Neural cell (in vitro differentiated cells): ENCODE results near the gene B4GALT5.

Experiments
- CTCF ChIP-seq: fragments of 450-650 bp; IDR thresholded peaks from 2 replicates; pipeline ENCODE4 v1.5.1; 2014; ENCODE audit warnings: antibody characterized with exemption, mild to moderate bottlenecking, moderate library complexity; ENCODE audit not compliant: poor library complexity, severe bottlenecking
- EP300 ChIP-seq: fragments of 450-650 bp; conservative IDR thresholded peaks from 2 replicates; pipeline ENCODE4 v1.6.1; 2014; ENCODE audit warnings: antibody characterized with exemption, mild to moderate bottlenecking, moderate library complexity; ENCODE audit not compliant: poor library complexity, severe bottlenecking
- EZH2 ChIP-seq: fragments of 200-600, 300-800 bp; shearing (Covaris generic), sonication (generic); IDR thresholded peaks from 2 replicates; pipeline ENCODE4 v1.6.1; 2014; ENCODE audit warnings: antibody characterized with exemption, low read length, borderline replicate concordance, mild to moderate bottlenecking; ENCODE audit not compliant: insufficient read depth, poor library complexity, severe bottlenecking
- MXI1 ChIP-seq: fragments of 450-650 bp; conservative IDR thresholded peaks from 2 replicates; pipeline ENCODE4 v1.6.1; 2014; ENCODE audit warnings: antibody characterized with exemption, mild to moderate bottlenecking; ENCODE audit not compliant: poor library complexity, severe bottlenecking
- POLR2AphosphoS5 ChIP-seq: IDR thresholded peaks from 2 replicates; pipeline ENCODE4 v1.6.1; 2012
- RAD21 ChIP-seq: fragments of 450-650 bp; conservative IDR thresholded peaks from 2 replicates; pipeline ENCODE4 v1.6.1; 2014; ENCODE audit warnings: antibody characterized with exemption, mild to moderate bottlenecking, moderate library complexity
- REST ChIP-seq: IDR thresholded peaks from 2 replicates; pipeline ENCODE4 v1.6.1; 2012; ENCODE audit warnings: borderline replicate concordance
- SMC3 ChIP-seq: fragments of 450-650 bp; conservative IDR thresholded peaks from 2 replicates; pipeline ENCODE4 v1.6.1; 2014; ENCODE audit warnings: antibody characterized with exemption, mild to moderate bottlenecking, moderate library complexity; ENCODE audit not compliant: poor library complexity
- TAF1 ChIP-seq: IDR thresholded peaks from 2 replicates; pipeline ENCODE4 v1.6.1; 2012; ENCODE audit warnings: low read depth

GRCh38 chr20:49633643-49634042 is 80.0 kb downstream of the B4GALT5 start:
- TF ChIP-seq CTCF (no peak), EZH2 (no peak), EP300 (no peak), RAD21 (no peak), REST (no peak), TAF1 (no peak), SMC3 (no peak), POLR2AphosphoS5 (no peak), MXI1 (no peak)
